ENCODE measurements around the gene SPEN. TPM values are rescaled to one million over a fixed set of nuclear protein-coding genes. Genes with fewer than 3 reads are reported as not detected.

The SPEN gene
- total RNA-seq, 1 donor from 2014 or later, result 54.7 TPM

GRCh38 chr1:15959827-15960446 is 112.4 kb downstream of the SPEN start:
- Histone ChIP-seq H3K27ac (no peak overlapping the region), H3K4me1 (peaks cover 57% of the 10 kb centered on the region), H3K27me3 (ENCODE audit: low read depth) (no peaks in the 10 kb centered on the region), H3K9me3 (no peaks in the 10 kb centered on the region), H3K4me3 (no peak overlapping the region), H3K36me3 (peaks cover 11% of the 10 kb centered on the region)
- ATAC-seq, result no peak
- TF ChIP-seq CTCF (IDR thresholded peaks at IDR 0.05), result no peak
- intact Hi-C loops (cut with DNase I), result no loop called here
- no peak for DNase-seq

GRCh38 chr1:15960808-15961207 is 113.3 kb downstream of the SPEN start:
- intact Hi-C loops (cut with DNase I), result no loop called here
- Histone ChIP-seq H3K9me3 (no peaks in the 10 kb centered on the region), H3K27me3 (ENCODE audit: low read depth) (no peaks in the 10 kb centered on the region), H3K27ac (no peak overlapping the region), H3K36me3 (peaks cover 11% of the 10 kb centered on the region), H3K4me1 (peaks cover 64% of the 10 kb centered on the region), H3K4me3 (no peak overlapping the region)
- no peak for ATAC-seq
- DNase-seq, result no peak
- TF ChIP-seq CTCF (IDR thresholded peaks at IDR 0.05), result no peak

GRCh38 chr1:15961492-15961891 is 114.0 kb downstream of the SPEN start:
- Histone ChIP-seq H3K4me3 (no peak overlapping the region), H3K9me3 (no peaks in the 10 kb centered on the region), H3K27me3 (ENCODE audit: low read depth) (no peaks in the 10 kb centered on the region), H3K36me3 (peaks cover 11% of the 10 kb centered on the region), H3K27ac (no peak overlapping the region), H3K4me1 (peaks cover 64% of the 10 kb centered on the region)
- TF ChIP-seq CTCF (IDR thresholded peaks at IDR 0.05), result no peak
- DNase-seq, result no peak
- ATAC-seq, result no peak
- intact Hi-C loops (cut with DNase I), result no loop called here

GRCh38 chr1:15962176-15962575 is 114.7 kb downstream of the SPEN start:
- Histone ChIP-seq H3K27me3 (ENCODE audit: low read depth) (no peaks in the 10 kb centered on the region), H3K27ac (no peak overlapping the region), H3K36me3 (peaks cover 11% of the 10 kb centered on the region), H3K4me3 (no peak overlapping the region), H3K4me1 (peaks cover 70% of the 10 kb centered on the region), H3K9me3 (no peaks in the 10 kb centered on the region)
- DNase-seq, result no peak
- no peak for TF ChIP-seq CTCF (IDR thresholded peaks at IDR 0.05)
- no peak for ATAC-seq
- intact Hi-C loops (cut with DNase I), result no loop called here

GRCh38 chr1:15962671-15963362 is 115.3 kb downstream of the SPEN start:
- H3K4me1 ChIP-seq, result peaks cover 73% of the 10 kb centered on the region
- no peak for TF ChIP-seq CTCF (IDR thresholded peaks at IDR 0.05)
- no peak overlapping the region for H3K27ac ChIP-seq
- H3K27me3 ChIP-seq (ENCODE audit: low read depth), result no peaks in the 10 kb centered on the region
- peaks cover 11% of the 10 kb centered on the region for H3K36me3 ChIP-seq
- DNase-seq, result no peak
- H3K9me3 ChIP-seq, result no peaks in the 10 kb centered on the region
- H3K4me3 ChIP-seq, result no peak overlapping the region
- ATAC-seq, result no peak
- intact Hi-C loops (cut with DNase I), result no loop called here

All from lower lobe of right lung (tissue), 2 donors.